Activated CD8-positive, alpha-beta T cell treated with anti-CD3 and anti-CD28 coated beads, Interleukin-2, amount 10 ng/mL, durations not matched to agents 7 days and 5 days (primary cell): ENCODE results near the gene LRP1. TPM values are rescaled to one million over a fixed set of nuclear protein-coding genes. Genes with fewer than 3 reads are reported as not detected.
A peak's percentile ranks its signal among the peaks of the same experiment; 100 is the strongest.

Experiments
- ATAC-seq: fragments of 150-1000 bp; cut with Tn5 transposase; one replicate; pipeline ENCODE4 v1.10.0; 2021; ENCODE audit warnings: moderate library complexity
- CTCF ChIA-PET: fragments of 350-600 bp; sonication (Branson Sonifier 250); formaldehyde crosslinking; loops from one replicate; lab custom pipeline; 2021; ENCODE audit warnings: antibody characterized with exemption; lab: Charles Lee
- POLR2A ChIA-PET: fragments of 350-600 bp; sonication (Branson Sonifier 250); formaldehyde crosslinking; loops from one replicate; lab custom pipeline; 2021; ENCODE audit warnings: antibody characterized with exemption; lab: Charles Lee
- DNase-seq: peaks from one replicate; pipeline ENCODE4 v3.0.0-alpha.2; 2020
- H3K27ac Mint-ChIP-seq: one replicate; pipeline ENCODE4 v1.8.0; 2021; ENCODE audit warnings: mild to moderate bottlenecking, mixed read lengths
- H3K27me3 Mint-ChIP-seq: one replicate; pipeline ENCODE4 v1.8.0; 2021; ENCODE audit warnings: low read depth, mixed read lengths
- H3K36me3 Mint-ChIP-seq: one replicate; pipeline ENCODE4 v1.8.0; 2021; ENCODE audit warnings: low read depth, mixed read lengths
- H3K4me1 Mint-ChIP-seq: one replicate; pipeline ENCODE4 v1.8.0; 2021; ENCODE audit warnings: low read depth, mixed read lengths
- H3K4me3 Mint-ChIP-seq: one replicate; pipeline ENCODE4 v1.8.0; 2021; ENCODE audit warnings: mild to moderate bottlenecking, mixed read lengths
- H3K9me3 Mint-ChIP-seq: one replicate; pipeline ENCODE4 v1.8.0; 2022; ENCODE audit warnings: mixed read lengths; ENCODE audit not compliant: insufficient read depth
- total RNA-seq, 2 experiments: library from RNA; stranded (reverse); gene quantifications; one replicate each; pipeline ENCODE4 v1.2.3, GENCODE V29; 2021

LRP1 gene
- total RNA-seq, 2 experiments from 2014 or later, result 0.39 to 0.40 TPM

DNA sequence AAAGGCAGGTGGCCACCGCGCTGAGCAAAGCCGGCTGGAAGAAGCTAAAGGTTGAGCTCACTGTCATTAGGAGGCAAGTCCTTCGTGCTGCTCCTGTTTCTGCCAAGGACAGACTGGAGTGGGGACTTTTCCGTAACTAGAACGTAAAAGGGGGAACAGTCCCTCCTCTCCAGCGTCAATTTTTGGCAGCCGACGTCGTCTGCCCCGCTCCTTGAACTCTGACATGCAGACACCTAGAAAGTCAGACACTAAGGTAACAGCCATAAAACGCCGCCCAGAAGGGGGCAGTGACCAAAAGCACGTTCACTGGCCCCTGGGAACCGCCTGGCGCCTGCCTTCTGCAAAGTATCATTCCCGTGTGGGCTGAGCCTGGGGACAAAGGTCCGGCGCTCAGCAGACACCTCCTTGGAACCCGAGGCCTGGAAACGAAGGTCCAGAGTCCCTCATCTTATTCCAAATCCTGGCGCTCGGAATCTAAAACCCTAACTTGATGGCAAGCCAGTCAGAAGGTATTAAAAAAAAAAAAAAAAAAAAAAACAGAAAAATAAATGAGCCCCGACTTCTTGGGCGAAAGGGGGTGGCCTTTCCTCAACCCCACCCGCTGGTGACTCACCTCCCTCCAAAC is 1.1 kb upstream of the LRP1 start:
- CTCF ChIA-PET, result interaction anchor here (1.1 to 12.3 kb wide), 7 partner anchors 16 to 119 kb away, joined by 3 to 178 read pairs (median 4); partner anchors contain the start of gene STAT6
- H3K27me3 Mint-ChIP-seq, result peaks cover 53% of the 10 kb centered on the region
- H3K36me3 Mint-ChIP-seq, result no peaks in the 10 kb centered on the region
- POLR2A ChIA-PET, result interaction anchor here (0.6 to 1.9 kb wide), 4 partner anchors 12 to 402 kb away, joined by 3 to 10 read pairs (median 3); partner anchors contain the start of gene NACA
- DNase-seq (peak; percentile 62), ATAC-seq (peak; percentile 41)
- peaks cover 8% of the 10 kb centered on the region for H3K9me3 Mint-ChIP-seq
- peaks cover 4% of the 10 kb centered on the region for H3K4me1 Mint-ChIP-seq
- H3K4me3 Mint-ChIP-seq, result peak overlapping the region; percentile 53
- H3K27ac Mint-ChIP-seq, result no peak overlapping the region

DNA sequence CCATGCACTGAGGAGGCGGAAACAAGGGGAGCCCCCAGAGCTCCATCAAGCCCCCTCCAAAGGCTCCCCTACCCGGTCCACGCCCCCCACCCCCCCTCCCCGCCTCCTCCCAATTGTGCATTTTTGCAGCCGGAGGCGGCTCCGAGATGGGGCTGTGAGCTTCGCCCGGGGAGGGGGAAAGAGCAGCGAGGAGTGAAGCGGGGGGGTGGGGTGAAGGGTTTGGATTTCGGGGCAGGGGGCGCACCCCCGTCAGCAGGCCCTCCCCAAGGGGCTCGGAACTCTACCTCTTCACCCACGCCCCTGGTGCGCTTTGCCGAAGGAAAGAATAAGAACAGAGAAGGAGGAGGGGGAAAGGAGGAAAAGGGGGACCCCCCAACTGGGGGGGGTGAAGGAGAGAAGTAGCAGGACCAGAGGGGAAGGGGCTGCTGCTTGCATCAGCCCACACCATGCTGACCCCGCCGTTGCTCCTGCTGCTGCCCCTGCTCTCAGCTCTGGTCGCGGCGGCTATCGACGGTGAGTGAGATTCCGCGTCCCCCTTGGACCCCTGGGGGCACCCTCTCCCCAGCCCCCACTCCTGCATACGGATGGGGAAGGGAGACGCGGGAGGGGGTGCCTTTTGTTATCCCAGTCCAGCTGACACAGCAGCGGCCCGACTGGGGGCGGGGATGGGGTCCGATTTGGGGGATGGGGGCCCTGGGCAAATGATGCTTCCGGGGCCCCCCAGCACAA is 400 bp downstream of the LRP1 start:
- no peak for ATAC-seq
- H3K4me1 Mint-ChIP-seq, result peaks cover 4% of the 10 kb centered on the region
- peaks cover 4% of the 10 kb centered on the region for H3K9me3 Mint-ChIP-seq
- ChIA-PET CTCF (interaction anchor here (0.8 to 12.3 kb wide), 6 partner anchors 11 to 85 kb away, joined by 3 to 178 read pairs (median 4); partner anchors contain the start of gene STAT6), POLR2A (interaction anchor here (0.8 to 1.9 kb wide), 4 partner anchors 17 to 403 kb away, joined by 3 to 10 read pairs (median 3); partner anchors contain the start of gene NACA)
- peaks cover 56% of the 10 kb centered on the region for H3K27me3 Mint-ChIP-seq
- H3K27ac Mint-ChIP-seq, result no peak overlapping the region
- peak overlapping the region; percentile 19 for H3K4me3 Mint-ChIP-seq
- no peaks in the 10 kb centered on the region for H3K36me3 Mint-ChIP-seq
- DNase-seq, result no peak

DNA sequence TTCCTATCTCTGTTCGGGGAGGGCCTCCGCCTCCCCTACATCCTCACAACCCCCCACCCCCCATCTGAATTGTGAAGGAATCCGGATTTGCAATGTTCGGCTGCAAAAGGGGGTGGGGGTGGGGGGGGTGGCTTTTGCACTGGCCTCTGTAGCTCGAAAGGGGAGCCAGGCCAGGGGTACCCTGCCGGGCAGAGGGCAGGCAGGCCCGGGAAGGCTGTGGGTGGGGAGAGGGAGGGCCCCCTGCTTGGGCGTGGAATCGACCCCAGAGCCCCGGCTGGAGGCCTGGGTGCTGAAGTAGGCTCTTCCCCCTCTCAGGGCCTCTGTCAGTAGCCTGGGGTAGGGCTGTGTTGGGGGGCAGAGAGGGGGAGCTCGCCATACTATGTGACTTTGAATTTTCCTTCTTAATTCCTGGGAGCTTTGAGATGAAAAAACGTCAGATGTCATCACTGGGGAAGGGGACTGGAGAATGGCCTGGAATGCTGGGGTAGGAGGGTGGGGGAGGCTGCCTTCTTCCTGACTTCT is 1.1 kb downstream of the LRP1 start:
- POLR2A ChIA-PET, result interaction anchor here (0.8 to 1.9 kb wide), 2 partner anchors 17 kb away, joined by 5 to 10 read pairs; no protein-coding TSS in a partner anchor
- CTCF ChIA-PET, result interaction anchor here (1.3 to 3.1 kb wide), 4 partner anchors 18 to 84 kb away, joined by 3 to 17 read pairs (median 7); partner anchors contain the start of gene STAT6
- H3K27me3 Mint-ChIP-seq, result peaks cover 52% of the 10 kb centered on the region

DNA sequence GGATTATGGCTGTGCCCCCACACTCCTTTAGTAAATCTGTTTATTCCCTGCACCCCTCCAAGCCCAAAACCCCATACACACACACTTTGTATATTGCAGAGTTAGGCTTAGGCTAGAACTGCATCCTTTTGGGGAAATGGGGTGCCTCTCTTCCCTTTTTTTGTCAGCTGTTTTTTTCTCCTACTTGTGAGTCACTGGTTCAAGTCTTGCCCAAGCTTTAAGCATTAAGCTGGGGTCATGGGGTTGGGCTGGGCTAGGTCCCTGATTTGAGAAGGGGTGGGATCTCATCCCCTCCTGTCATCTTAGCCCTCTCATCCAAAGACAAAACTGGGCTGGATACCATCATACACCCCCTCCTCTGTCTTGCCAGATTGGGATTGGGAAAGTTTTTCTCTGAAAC is 1.6 kb downstream of the LRP1 start:
- DNase-seq, result no peak
- ChIA-PET CTCF (interaction anchor here (1.3 to 2.4 kb wide), 3 partner anchors 18 to 83 kb away, joined by 3 to 8 read pairs (median 6); partner anchors contain the start of gene STAT6), POLR2A (interaction anchor here (0.8 kb wide), 1 partner anchor 18 kb away, joined by 5 read pairs; no protein-coding TSS in a partner anchor)
- no peak for ATAC-seq
- Mint-ChIP-seq H3K36me3 (no peaks in the 10 kb centered on the region), H3K27ac (no peak overlapping the region), H3K27me3 (peaks cover 47% of the 10 kb centered on the region), H3K4me1 (peaks cover 4% of the 10 kb centered on the region), H3K9me3 (no peaks in the 10 kb centered on the region), H3K4me3 (peak overlapping the region; percentile 43)

More for the DNA sequence above, 1.1 kb downstream of the LRP1 start:
- DNase-seq (no peak), ATAC-seq (no peak)
- H3K36me3 Mint-ChIP-seq, result no peaks in the 10 kb centered on the region
- peak overlapping the region; percentile 43 for H3K4me3 Mint-ChIP-seq
- no peaks in the 10 kb centered on the region for H3K9me3 Mint-ChIP-seq
- peaks cover 4% of the 10 kb centered on the region for H3K4me1 Mint-ChIP-seq
- no peak overlapping the region for H3K27ac Mint-ChIP-seq

DNA sequence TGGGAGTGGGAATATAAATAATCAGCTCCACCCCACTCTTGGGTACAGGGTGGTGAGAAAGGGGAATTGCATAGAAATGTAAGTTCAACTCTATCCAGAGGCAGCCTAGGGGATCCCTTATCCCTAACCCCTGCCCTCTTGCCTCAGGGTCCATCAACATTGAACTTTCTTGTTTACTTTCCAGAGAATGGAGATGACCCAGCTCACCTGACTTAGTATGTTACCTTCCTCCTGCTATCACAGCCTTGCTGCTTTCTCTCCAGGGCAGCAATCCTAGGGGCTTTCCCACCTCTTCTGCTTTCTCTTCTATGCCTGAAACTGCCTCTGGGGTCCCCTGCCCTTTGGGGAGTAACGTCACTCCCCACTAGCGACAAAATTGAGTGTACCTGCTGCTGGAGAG is 2.7 kb downstream of the LRP1 start:
- H3K4me3 Mint-ChIP-seq, result no peak overlapping the region
- no peaks in the 10 kb centered on the region for H3K9me3 Mint-ChIP-seq
- ATAC-seq (no peak), DNase-seq (no peak)
- POLR2A ChIA-PET, result no interaction called here
- no peaks in the 10 kb centered on the region for H3K36me3 Mint-ChIP-seq
- H3K27me3 Mint-ChIP-seq, result peaks cover 44% of the 10 kb centered on the region
- peaks cover 4% of the 10 kb centered on the region for H3K4me1 Mint-ChIP-seq
- no peak overlapping the region for H3K27ac Mint-ChIP-seq
- CTCF ChIA-PET, result interaction anchor here (0.6 to 2.4 kb wide), 3 partner anchors 9 to 52 kb away, joined by 4 to 8 read pairs (median 6); partner anchors contain the start of gene STAT6

DNA sequence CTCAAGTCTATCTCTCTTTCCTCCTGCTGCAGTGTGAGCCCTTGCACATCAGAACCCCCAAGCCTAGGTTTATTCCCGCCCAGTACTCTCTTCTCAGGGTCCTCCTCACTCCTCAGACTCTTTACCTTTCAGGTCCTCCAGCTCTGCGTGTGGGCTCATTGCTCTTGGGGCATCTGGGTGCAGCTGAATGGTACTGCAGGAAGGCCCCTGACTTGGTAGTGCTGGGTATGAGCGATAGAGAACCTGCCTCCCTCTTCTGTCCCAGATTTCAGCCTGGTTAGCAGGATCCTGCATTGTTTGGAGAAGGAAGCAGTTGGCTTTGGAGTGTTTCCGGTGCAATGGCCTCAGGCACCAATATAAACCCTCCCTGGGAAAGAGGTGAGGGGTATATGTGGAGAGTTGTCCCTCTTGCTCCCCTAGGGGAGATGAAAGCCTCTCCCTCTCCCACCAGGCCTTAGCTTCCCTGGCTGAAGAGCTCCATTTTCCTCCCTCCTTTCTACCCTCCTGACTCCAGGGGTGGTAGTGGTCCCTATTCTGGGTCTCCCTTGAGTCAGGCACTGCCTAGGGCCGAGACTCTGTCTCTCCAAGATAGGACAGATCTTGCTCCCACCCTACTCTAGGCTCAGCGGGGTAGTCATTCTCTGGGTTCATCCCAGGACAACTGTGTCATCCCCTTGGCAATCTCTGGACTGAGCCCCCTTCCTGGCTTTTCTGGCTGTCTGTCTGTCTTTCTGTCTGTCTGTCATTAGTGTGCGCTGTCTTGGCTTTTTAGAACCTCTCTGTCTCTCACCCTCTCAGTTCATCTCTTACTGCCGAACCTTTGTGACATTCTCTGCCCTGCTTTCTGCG is 3.8 kb downstream of the LRP1 start:
- POLR2A ChIA-PET, result no interaction called here
- Mint-ChIP-seq H3K4me3 (no peak overlapping the region), H3K27me3 (peaks cover 32% of the 10 kb centered on the region), H3K9me3 (no peaks in the 10 kb centered on the region), H3K36me3 (no peaks in the 10 kb centered on the region), H3K27ac (no peak overlapping the region), H3K4me1 (peaks cover 4% of the 10 kb centered on the region)
- DNase-seq, result no peak
- no peak for ATAC-seq
- CTCF ChIA-PET, result interaction anchor here (1.0 to 2.4 kb wide), 4 partner anchors 8 to 111 kb away, joined by 3 to 8 read pairs (median 6); partner anchors contain the start of gene STAT6

DNA sequence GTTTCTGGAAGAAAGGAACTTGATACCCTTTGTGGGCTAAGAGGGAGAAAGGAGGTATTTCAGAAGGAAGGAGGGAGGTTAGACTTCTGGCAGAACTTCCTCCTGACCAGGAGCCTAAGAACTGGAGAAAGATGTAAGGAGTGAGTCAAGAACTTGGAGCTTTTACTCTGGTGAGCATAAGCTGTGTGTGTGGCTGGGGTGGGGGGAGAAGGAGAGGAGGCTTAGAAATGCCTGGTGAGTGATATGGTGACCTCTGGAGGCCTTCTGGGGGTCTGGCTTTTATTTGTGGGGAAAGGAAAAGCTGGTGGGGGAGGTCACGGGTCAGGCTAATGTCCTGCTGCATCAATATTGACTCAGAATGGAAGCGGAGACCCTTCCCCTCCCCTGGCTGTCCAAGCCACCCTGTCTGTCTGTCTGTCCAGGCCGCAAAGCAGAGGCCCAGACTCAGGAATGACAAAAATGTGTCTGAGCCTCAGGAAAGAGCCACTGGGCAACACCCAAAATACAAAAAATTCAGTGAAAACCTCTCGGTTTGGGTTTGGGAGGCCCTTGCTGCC is 4.8 kb downstream of the LRP1 start:
- H3K36me3 Mint-ChIP-seq, result no peaks in the 10 kb centered on the region
- no peak overlapping the region for H3K27ac Mint-ChIP-seq
- ATAC-seq (no peak), DNase-seq (no peak)
- no peak overlapping the region for H3K4me3 Mint-ChIP-seq
- POLR2A ChIA-PET, result no interaction called here
- no peaks in the 10 kb centered on the region for H3K9me3 Mint-ChIP-seq
- CTCF ChIA-PET, result interaction anchor here (1.1 to 1.9 kb wide), 3 partner anchors 9 to 50 kb away, joined by 3 to 7 read pairs (median 4); no protein-coding TSS in a partner anchor
- peaks cover 31% of the 10 kb centered on the region for H3K27me3 Mint-ChIP-seq
- peaks cover 2% of the 10 kb centered on the region for H3K4me1 Mint-ChIP-seq

DNA sequence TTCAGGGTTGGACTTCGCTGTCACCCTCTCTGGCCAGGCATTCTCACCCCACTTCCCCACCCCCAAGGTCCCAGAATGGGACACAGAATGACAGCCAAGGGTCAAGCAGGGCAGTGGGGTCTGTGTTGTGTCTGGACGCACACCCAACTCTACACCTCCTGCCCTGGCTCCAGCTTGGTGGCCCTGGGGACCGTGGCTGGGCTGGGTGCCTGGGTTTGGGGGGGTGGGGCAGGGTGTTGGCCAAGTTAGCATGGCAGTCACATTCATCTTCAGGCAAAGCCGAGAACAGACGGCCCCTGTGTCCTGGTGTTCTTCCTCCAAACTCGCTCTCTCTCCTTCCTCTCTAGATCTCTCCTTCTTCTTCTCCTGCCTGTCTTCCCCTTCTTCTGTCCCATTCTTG is 5.6 kb downstream of the LRP1 start:
- POLR2A ChIA-PET, result no interaction called here
- ATAC-seq, result no peak
- no peak overlapping the region for H3K4me3 Mint-ChIP-seq
- no peak overlapping the region for H3K27ac Mint-ChIP-seq
- peaks cover 2% of the 10 kb centered on the region for H3K4me1 Mint-ChIP-seq
- peaks cover 31% of the 10 kb centered on the region for H3K27me3 Mint-ChIP-seq
- no peak for DNase-seq
- no peaks in the 10 kb centered on the region for H3K9me3 Mint-ChIP-seq
- CTCF ChIA-PET, result interaction anchor here (1.7 kb wide), 1 partner anchor 49 kb away, joined by 4 read pairs; no protein-coding TSS in a partner anchor
- no peaks in the 10 kb centered on the region for H3K36me3 Mint-ChIP-seq

DNA sequence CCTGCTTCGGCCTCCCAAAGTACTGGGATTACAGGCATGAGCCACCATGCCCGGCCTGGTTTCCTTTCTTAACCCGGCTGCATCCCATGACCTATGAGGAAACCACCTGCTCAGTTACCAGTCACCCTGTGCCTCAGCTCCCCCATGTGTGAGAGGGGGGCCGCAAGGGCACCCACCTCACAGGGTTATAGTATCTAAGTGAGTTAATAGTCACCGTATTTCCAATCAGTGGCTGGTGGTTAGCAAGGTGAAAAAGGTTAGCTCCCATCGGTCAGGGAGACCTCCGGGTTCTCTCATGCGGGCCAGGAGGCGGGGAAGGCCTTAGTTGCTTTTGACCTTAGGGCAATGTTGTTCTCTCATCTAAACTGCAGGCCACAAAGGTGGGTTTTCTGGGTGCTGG is 6.7 kb downstream of the LRP1 start:
- ATAC-seq (no peak), DNase-seq (no peak)
- CTCF ChIA-PET, result interaction anchor here (1.1 kb wide), 1 partner anchor 48 kb away, joined by 5 read pairs; no protein-coding TSS in a partner anchor
- Mint-ChIP-seq H3K4me1 (no peaks in the 10 kb centered on the region), H3K4me3 (no peak overlapping the region), H3K9me3 (no peaks in the 10 kb centered on the region), H3K36me3 (no peaks in the 10 kb centered on the region), H3K27ac (no peak overlapping the region), H3K27me3 (peaks cover 28% of the 10 kb centered on the region)
- POLR2A ChIA-PET, result no interaction called here

DNA sequence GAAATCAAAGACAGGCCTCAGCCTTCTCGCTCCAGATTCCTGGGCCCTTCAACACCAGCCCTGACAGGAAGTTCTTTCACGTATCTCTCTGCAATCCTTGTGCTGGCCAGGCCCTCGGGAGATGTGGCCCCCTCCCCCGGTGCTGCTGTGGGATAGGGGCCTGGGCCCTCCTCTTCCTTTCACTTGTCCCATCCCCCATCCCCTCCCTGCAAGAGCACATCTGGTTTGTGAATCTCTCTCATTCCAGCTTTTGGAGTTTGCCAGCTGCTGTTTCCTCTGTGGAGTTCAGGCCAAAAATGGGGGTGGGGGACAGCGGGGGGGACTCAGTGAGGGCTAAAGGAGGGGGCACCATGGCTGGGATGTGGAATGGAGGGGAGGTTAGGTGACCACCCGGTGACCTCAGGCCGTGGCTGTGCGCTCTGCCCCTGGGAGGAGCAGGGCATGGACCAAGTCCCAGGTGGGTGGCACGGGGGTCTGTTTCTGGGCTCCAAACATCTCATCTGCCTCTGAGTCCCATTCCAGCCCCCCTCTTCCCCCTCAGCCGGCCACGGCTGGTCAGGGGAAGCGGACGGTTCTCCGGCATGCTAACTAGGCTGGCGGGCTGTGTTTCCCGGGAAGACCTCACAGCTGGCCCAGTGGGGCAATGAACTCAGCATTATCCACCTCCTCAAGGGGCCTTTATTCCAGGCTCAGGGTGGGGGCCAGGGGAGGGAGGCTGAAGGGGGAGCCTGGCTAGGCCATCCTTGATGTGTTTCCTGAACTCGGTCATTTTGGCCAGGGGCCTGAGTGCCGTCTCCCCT is 7.4 kb downstream of the LRP1 start:
- H3K4me3 Mint-ChIP-seq, result no peak overlapping the region
- no peaks in the 10 kb centered on the region for H3K36me3 Mint-ChIP-seq
- ATAC-seq, result no peak
- no peak overlapping the region for H3K27ac Mint-ChIP-seq
- DNase-seq, result no peak
- POLR2A ChIA-PET, result no interaction called here
- no peaks in the 10 kb centered on the region for H3K4me1 Mint-ChIP-seq
- H3K9me3 Mint-ChIP-seq, result no peaks in the 10 kb centered on the region
- CTCF ChIA-PET, result interaction anchor here (1.1 to 1.5 kb wide), 2 partner anchors 40 to 47 kb away, joined by 3 to 5 read pairs; no protein-coding TSS in a partner anchor
- H3K27me3 Mint-ChIP-seq, result peaks cover 22% of the 10 kb centered on the region
